ENCODE measurements around the gene BEND5. TPM values are rescaled to one million over a fixed set of nuclear protein-coding genes. Genes with fewer than 3 reads are reported as not detected.

Gene BEND5
- total and polyA plus RNA-seq, 11 donors: 0.85 to 6.4 (median 3.5) TPM

- H3K27me3 ChIP-seq: no peaks in the 10 kb centered on the region
- intact Hi-C loops (cut with DNase I): no loop called here
- 77 to 92% (median 82%) methylated on average over 10 of the region's 10 CpGs for WGBS, 4 donors
- no peak for DNase-seq
- TF ChIP-seq CTCF (IDR thresholded peaks at IDR 0.05) (no peak), POLR2A (IDR thresholded peaks at IDR 0.05) (no peak)
- no peaks in the 10 kb centered on the region for H3K4me1 ChIP-seq
- H3K27ac ChIP-seq: no peak overlapping the region
- ATAC-seq: no peak
- H3K36me3 ChIP-seq: peaks cover 0 to 82% (median 21%) of the 10 kb centered on the region in 9 donors
- H3K4me3 ChIP-seq: no peak overlapping the region
- H3K9me3 ChIP-seq: no peaks in the 10 kb centered on the region
These were observed 46.4 kb downstream of the BEND5 start for GRCh38 chr1:48730164-48730910.

- DNase-seq (no peak), ATAC-seq (no peak)
- peaks cover 0 to 64% (median 13%) of the 10 kb centered on the region in 9 donors for H3K36me3 ChIP-seq
- no peak overlapping the region for H3K27ac ChIP-seq
- no peak overlapping the region for H3K4me3 ChIP-seq
- WGBS, 4 donors: 95 to 100% (median 98%) methylated on average over 2 of the region's 2 CpGs
- TF ChIP-seq POLR2A (IDR thresholded peaks at IDR 0.05) (no peak), CTCF (IDR thresholded peaks at IDR 0.05) (no peak)
- H3K4me1 ChIP-seq: no peaks in the 10 kb centered on the region
- no peaks in the 10 kb centered on the region for H3K27me3 ChIP-seq
- intact Hi-C loops (cut with DNase I): no loop called here
- H3K9me3 ChIP-seq: no peaks in the 10 kb centered on the region
These were observed 48.1 kb downstream of the BEND5 start for GRCh38 chr1:48728584-48728983.

GRCh38 chr1:48726557-48727215 lies 50.0 kb downstream of the BEND5 start:
- Histone ChIP-seq H3K27ac (no peak overlapping the region), H3K27me3 (no peaks in the 10 kb centered on the region), H3K9me3 (no peaks in the 10 kb centered on the region), H3K36me3 (peaks cover 0 to 45% (median 12%) of the 10 kb centered on the region in 9 donors), H3K4me3 (no peak overlapping the region), H3K4me1 (no peaks in the 10 kb centered on the region)
- ATAC-seq: no peak
- 97% methylated on average over 4 of the region's 4 CpGs for WGBS, 4 donors
- TF ChIP-seq POLR2A (IDR thresholded peaks at IDR 0.05) (no peak), CTCF (IDR thresholded peaks at IDR 0.05) (no peak)
- no peak for DNase-seq
- intact Hi-C loops (cut with DNase I): no loop called here

- intact Hi-C loops (cut with DNase I): no loop called here
- no peaks in the 10 kb centered on the region for H3K27me3 ChIP-seq
- no peak for ATAC-seq
- no peak overlapping the region for H3K4me3 ChIP-seq
- peaks cover 0 to 40% (median 7%) of the 10 kb centered on the region in 9 donors for H3K36me3 ChIP-seq
- no peaks in the 10 kb centered on the region for H3K4me1 ChIP-seq
- no peaks in the 10 kb centered on the region for H3K9me3 ChIP-seq
- 94 to 100% (median 96%) methylated on average over 2 of the region's 2 CpGs for WGBS, 4 donors
- no peak for DNase-seq
- TF ChIP-seq POLR2A (IDR thresholded peaks at IDR 0.05) (no peak), CTCF (IDR thresholded peaks at IDR 0.05) (no peak)
- H3K27ac ChIP-seq: no peak overlapping the region
These were observed 50.6 kb downstream of the BEND5 start for GRCh38 chr1:48726139-48726538.
